Gastrocnemius medialis (tissue), 4 donors: ENCODE measurements around the gene PSMD5.

Source experiments
- POLR2A ChIP-seq, 2 donors: fragments of 450-650 bp; IDR thresholded peaks; one replicate each; pipeline ENCODE4 v1.6.1; 2017; ENCODE audit warnings: antibody characterized with exemption in 2 of 2, mild to moderate bottlenecking in 2 of 2, moderate library complexity in 2 of 2
- TF ChIP-seq, protein P1 (sequence below), 5 experiments: fragments of 450-650 bp in 3 of 5; fragments of 200-600 bp in 2 of 5; sonication (generic) in 2 of 5; IDR thresholded peaks in 4 of 5; conservative IDR thresholded peaks in 1 of 5; 1 replicate in 4 of 5; 2 replicates in 1 of 5; pipeline ENCODE4 v1.5.1; 2016 to 2019; ENCODE audit warnings: antibody characterized with exemption in 5 of 5, mild to moderate bottlenecking in 3 of 5, moderate library complexity in 3 of 5

DNA sequence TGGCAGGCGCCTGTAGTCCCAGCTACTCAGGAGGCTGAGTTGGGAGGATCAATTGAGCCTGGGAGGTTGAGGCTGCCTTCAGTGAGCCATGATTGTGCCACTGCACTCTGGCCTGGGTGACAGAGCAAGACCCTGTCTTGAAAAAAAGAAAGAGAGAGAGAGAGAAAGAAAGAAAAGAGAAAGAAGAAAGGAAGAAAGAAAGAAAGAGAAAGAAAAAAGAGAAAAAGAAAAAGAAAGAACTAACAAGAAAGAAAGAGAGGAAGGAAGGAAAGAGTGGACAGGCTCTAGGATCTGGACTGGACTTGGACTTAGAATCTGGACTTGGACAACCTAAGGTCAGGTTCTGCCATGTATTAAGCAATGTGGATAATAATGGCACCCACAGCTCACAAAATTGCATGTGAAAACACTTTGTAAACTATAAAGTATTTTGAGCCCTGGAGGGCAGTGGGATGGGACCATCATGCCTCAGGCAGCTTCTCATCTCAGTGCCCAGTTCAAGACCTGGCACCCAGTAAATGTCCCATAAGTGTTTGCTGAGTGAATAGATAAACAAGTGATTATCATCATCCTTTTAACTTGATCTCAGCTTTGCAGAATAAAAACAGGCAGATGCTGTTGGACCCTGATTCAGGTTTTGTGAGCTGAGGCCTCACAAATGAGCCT, 47.0 kb upstream of the PSMD5 start:
- TF ChIP-seq, protein P1, sequence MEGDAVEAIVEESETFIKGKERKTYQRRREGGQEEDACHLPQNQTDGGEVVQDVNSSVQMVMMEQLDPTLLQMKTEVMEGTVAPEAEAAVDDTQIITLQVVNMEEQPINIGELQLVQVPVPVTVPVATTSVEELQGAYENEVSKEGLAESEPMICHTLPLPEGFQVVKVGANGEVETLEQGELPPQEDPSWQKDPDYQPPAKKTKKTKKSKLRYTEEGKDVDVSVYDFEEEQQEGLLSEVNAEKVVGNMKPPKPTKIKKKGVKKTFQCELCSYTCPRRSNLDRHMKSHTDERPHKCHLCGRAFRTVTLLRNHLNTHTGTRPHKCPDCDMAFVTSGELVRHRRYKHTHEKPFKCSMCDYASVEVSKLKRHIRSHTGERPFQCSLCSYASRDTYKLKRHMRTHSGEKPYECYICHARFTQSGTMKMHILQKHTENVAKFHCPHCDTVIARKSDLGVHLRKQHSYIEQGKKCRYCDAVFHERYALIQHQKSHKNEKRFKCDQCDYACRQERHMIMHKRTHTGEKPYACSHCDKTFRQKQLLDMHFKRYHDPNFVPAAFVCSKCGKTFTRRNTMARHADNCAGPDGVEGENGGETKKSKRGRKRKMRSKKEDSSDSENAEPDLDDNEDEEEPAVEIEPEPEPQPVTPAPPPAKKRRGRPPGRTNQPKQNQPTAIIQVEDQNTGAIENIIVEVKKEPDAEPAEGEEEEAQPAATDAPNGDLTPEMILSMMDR (IDR thresholded peaks at IDR 0.05 in 4 of 5, conservative IDR thresholded peaks at IDR 0.05 in 1 of 5), result no peak
- TF ChIP-seq POLR2A (IDR thresholded peaks at IDR 0.05), result no peak
